ENCODE measurements around the gene FSIP1. TPM values are rescaled to one million over a fixed set of nuclear protein-coding genes. Genes with fewer than 3 reads are reported as not detected.
A peak's percentile ranks its signal among the peaks of the same experiment; 100 is the strongest.

Gene FSIP1
- total and polyA plus RNA-seq, 8 donors = 0.38 to 2.7 (median 0.83) TPM

DNA sequence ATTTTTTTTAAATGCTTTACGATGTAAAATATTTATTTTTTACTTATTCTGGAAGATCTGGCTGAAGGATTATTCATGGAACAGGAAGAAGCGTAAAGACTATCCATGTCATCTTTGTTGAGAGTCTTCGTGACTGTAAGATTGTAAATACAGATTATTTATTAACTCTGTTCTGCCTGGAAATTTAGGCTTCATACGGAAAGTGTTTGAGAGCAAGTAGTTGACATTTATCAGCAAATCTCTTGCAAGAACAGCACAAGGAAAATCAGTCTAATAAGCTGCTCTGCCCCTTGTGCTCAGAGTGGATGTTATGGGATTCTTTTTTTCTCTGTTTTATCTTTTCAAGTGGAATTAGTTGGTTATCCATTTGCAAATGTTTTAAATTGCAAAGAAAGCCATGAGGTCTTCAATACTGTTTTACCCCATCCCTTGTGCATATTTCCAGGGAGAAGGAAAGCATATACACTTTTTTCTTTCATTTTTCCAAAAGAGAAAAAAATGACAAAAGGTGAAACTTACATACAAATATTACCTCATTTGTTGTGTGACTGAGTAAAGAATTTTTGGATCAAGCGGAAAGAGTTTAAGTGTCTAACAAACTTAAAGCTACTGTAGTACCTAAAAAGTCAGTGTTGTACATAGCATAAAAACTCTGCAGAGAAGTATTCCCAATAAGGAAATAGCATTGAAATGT lies 186.1 kb downstream of the FSIP1 start:
- Histone ChIP-seq H3K4me1 (no peaks in the 10 kb centered on the region), H3K36me3 (peaks cover under 1 to 44% of the 10 kb centered on the region in 2 donors), H3K27me3 (no peaks in the 10 kb centered on the region), H3K9me3 (no peaks in the 10 kb centered on the region), H3K4me3 (no peak overlapping the region), H3K27ac (no peak overlapping the region)
- DNase-seq = no peak
- TF ChIP-seq, protein P1, sequence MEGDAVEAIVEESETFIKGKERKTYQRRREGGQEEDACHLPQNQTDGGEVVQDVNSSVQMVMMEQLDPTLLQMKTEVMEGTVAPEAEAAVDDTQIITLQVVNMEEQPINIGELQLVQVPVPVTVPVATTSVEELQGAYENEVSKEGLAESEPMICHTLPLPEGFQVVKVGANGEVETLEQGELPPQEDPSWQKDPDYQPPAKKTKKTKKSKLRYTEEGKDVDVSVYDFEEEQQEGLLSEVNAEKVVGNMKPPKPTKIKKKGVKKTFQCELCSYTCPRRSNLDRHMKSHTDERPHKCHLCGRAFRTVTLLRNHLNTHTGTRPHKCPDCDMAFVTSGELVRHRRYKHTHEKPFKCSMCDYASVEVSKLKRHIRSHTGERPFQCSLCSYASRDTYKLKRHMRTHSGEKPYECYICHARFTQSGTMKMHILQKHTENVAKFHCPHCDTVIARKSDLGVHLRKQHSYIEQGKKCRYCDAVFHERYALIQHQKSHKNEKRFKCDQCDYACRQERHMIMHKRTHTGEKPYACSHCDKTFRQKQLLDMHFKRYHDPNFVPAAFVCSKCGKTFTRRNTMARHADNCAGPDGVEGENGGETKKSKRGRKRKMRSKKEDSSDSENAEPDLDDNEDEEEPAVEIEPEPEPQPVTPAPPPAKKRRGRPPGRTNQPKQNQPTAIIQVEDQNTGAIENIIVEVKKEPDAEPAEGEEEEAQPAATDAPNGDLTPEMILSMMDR (IDR thresholded peaks at IDR 0.05) = no peak
- intact Hi-C loops (cut with DNase I) = no loop called here
- ATAC-seq = no peak

DNA sequence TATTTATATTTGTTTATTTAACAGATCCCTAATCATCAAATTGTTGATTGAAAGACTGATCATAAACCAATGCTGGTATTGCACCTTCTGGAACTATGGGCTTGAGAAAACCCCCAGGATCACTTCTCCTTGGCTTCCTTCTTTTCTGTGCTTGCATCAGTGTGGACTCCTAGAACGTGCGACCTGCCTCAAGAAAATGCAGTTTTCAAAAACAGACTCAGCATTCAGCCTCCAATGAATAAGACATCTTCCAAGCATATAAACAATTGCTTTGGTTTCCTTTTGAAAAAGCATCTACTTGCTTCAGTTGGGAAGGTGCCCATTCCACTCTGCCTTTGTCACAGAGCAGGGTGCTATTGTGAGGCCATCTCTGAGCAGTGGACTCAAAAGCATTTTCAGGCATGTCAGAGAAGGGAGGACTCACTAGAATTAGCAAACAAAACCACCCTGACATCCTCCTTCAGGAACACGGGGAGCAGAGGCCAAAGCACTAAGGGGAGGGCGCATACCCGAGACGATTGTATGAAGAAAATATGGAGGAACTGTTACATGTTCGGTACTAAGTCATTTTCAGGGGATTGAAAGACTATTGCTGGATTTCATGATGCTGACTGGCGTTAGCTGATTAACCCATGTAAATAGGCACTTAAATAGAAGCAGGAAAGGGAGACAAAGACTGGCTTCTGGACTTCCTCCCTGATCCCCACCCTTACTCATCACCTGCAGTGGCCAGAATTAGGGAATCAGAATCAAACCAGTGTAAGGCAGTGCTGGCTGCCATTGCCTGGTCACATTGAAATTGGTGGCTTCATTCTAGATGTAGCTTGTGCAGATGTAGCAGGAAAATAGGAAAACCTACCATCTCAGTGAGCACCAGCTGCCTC lies 187.1 kb downstream of the FSIP1 start:
- Histone ChIP-seq H3K27ac (no peak overlapping the region), H3K4me1 (no peaks in the 10 kb centered on the region), H3K4me3 (no peak overlapping the region), H3K36me3 (peaks cover 4 to 53% of the 10 kb centered on the region in 2 donors), H3K27me3 (no peaks in the 10 kb centered on the region), H3K9me3 (no peaks in the 10 kb centered on the region)
- ATAC-seq (peak; percentile 6), DNase-seq (no peak)
- intact Hi-C loops (cut with DNase I) = no loop called here
- TF ChIP-seq, protein P1 (IDR thresholded peaks at IDR 0.05) = no peak

DNA sequence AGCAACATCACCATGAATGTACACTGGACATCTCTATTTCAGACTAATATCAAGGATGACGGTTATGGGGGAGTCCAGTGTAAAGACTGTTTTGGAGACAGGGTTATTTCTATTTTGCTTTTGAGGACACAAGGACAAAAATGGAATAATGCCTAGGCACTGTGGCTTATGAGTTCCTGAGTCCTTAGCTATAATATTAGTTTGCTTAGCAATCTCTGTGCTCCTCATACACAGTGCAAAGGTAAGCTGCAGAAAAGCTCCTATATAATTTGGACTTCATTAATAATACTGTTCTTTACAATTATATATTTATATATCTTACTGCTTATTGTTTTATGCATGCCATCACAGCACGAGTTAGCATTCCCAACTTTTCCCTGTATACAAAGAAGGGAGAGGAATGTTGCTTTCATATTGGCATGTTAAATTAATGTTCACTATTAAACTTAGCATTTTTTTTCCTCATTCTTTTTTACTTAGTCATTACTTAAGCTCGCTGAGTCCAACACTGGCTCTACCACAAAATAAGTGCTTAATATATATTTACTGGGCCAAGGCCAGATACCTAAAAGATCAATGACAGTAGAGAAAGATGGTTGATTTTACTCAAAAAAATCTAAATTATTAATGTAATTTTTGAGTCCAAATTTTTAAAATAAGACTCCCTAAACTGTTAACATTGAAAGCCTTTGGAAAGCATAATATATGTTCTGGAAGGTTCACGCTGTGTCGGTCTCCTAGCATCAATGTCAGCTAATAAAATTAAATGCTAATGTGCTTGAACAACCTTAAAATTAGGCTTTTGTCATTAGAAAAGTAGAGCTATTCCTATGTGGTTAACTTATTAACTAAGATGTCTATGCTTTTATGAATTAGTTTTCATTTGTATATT lies 187.9 kb downstream of the FSIP1 start:
- H3K27ac ChIP-seq = no peak overlapping the region
- no peaks in the 10 kb centered on the region for H3K27me3 ChIP-seq
- TF ChIP-seq, protein P1 (IDR thresholded peaks at IDR 0.05) = no peak
- intact Hi-C loops (cut with DNase I) = no loop called here
- H3K9me3 ChIP-seq = no peaks in the 10 kb centered on the region
- ATAC-seq = no peak
- no peaks in the 10 kb centered on the region for H3K4me1 ChIP-seq
- DNase-seq = no peak
- peaks cover 4 to 62% of the 10 kb centered on the region in 2 donors for H3K36me3 ChIP-seq
- no peak overlapping the region for H3K4me3 ChIP-seq

DNA sequence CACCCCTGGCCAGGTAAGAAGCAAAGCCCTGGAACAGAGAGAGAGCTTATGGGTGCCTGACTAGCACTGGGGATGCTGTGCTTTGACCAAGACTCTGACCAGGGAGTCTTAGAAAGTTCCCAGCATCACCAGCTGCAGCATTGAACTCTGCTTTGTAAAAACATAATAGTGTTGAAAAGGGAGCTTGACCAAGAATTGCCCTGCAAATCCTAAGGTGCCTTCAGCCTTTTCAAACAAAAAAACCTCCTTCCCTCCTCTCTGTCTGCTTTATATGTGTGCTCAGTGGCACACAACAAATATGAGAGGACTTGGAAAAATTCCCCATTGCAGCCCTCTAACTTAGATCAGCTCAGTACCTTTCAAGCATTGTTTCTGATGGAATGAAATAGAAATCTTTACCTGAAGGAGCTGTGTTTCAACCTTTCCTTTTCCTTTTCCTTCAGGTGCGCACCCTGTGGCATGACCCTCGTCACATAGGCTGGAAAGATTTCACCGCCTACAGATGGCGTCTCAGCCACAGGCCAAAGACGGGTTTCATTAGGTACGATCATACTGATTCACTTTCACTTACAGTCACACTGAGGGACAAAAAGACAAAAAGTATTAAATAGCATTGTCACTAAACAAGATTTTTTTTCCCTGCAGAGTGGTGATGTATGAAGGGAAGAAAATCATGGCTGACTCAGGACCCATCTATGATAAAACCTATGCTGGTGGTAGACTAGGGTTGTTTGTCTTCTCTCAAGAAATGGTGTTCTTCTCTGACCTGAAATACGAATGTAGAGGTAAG lies 188.8 kb downstream of the FSIP1 start:
- DNase-seq (no peak), ATAC-seq (no peak)
- H3K27me3 ChIP-seq = no peaks in the 10 kb centered on the region
- intact Hi-C loops (cut with DNase I) = no loop called here
- H3K27ac ChIP-seq = no peak overlapping the region
- no peak overlapping the region for H3K4me3 ChIP-seq
- TF ChIP-seq, protein P1 (IDR thresholded peaks at IDR 0.05) = no peak
- peaks cover 4 to 70% of the 10 kb centered on the region in 2 donors for H3K36me3 ChIP-seq
- no peaks in the 10 kb centered on the region for H3K4me1 ChIP-seq
- no peaks in the 10 kb centered on the region for H3K9me3 ChIP-seq

Measured in left lung (tissue), 10 donors.